Muscle of leg (tissue), 11 donors: ENCODE data around the gene MYH10. TPM values are rescaled to one million over a fixed set of nuclear protein-coding genes. Genes with fewer than 3 reads are reported as not detected.

Experiments
- DNase-seq: peaks from one replicate; pipeline ENCODE4 v3.0.0; 2013
- H3K27ac ChIP-seq: one replicate; pipeline ENCODE4 v1.5.1; 2013; ENCODE audit warnings: mild to moderate bottlenecking, low read length, control low read depth
- H3K27me3 ChIP-seq: one replicate; pipeline ENCODE4 v1.6.1; 2013; ENCODE audit warnings: low read length; ENCODE audit not compliant: control insufficient read depth, insufficient read depth
- H3K36me3 ChIP-seq: one replicate; pipeline ENCODE4 v1.6.1; 2013; ENCODE audit warnings: low read length; ENCODE audit not compliant: control insufficient read depth, insufficient read depth
- H3K4me1 ChIP-seq: one replicate; pipeline ENCODE4 v1.6.1; 2013; ENCODE audit warnings: low read length; ENCODE audit not compliant: control insufficient read depth, insufficient read depth
- H3K4me3 ChIP-seq: one replicate; pipeline ENCODE4 v1.5.1; 2013; ENCODE audit warnings: low read length, control low read depth
- H3K9me3 ChIP-seq: replicated peaks from 2 replicates; pipeline ENCODE4 v1.6.1; 2013; ENCODE audit warnings: low read depth, low read length; ENCODE audit not compliant: control insufficient read depth
- WGBS: methylation state at CpG from one replicate; pipeline ENCODE4 v1.1.5; 2013; ENCODE audit warnings: missing lambda C conversion rate; ENCODE audit not compliant: insufficient coverage; 5-methylcytosine and 5-hydroxymethylcytosine counted together
- polyA plus RNA-seq, 8 donors: library from polyadenylated mRNA; unstranded; fragments of 120-200 nt; gene quantifications; one replicate each; pipeline versions ENCODE4 v1.2.1 to v1.2.3, GENCODE V29; 2013; ENCODE audit warnings: inconsistent platforms in 1 of 8, low replicate concordance in 1 of 8; ENCODE audit not compliant: insufficient read length in 8 of 8, insufficient read depth in 1 of 8
- total RNA-seq: library from RNA; stranded (reverse); fragments of 120-200 nt; gene quantifications from one replicate; pipeline ENCODE4 v1.2.4, GENCODE V29; 2013

MYH10 gene
- total and polyA plus RNA-seq, 9 donors = 44.2 to 92.6 (median 72.6) TPM

GRCh38 chr17:8489841-8490240 is 140.7 kb downstream of the MYH10 start:
- WGBS = no CpG with 5 or more reads among the region's 3 CpGs
- Histone ChIP-seq H3K27me3 (no peaks in the 10 kb centered on the region), H3K4me3 (no peak overlapping the region), H3K36me3 (peaks cover 70% of the 10 kb centered on the region), H3K27ac (no peak overlapping the region), H3K9me3 (peaks cover 2% of the 10 kb centered on the region), H3K4me1 (no peaks in the 10 kb centered on the region)
- DNase-seq = no peak

DNA sequence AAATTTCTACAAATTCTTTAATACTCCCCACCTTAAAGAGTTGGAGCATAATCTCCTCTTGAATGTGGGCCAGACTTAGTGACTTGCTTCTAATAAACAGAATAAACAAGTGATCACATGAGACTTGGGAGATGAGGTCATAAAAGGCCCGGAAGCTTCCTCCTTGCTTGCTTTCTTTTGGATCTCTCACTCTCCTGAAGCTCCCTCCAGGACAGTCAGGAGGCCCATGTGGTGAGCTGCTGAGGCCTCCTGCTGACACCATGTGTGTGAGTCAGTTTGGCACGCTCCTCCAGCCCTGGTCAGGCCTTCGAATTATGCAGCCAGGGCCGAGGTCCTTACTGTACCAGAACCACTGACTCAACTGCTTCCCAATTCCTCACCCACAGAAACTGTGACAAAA is 141.6 kb downstream of the MYH10 start:
- 35% methylated on average over 3 of the region's 4 CpGs for WGBS
- Histone ChIP-seq H3K36me3 (peaks cover 69% of the 10 kb centered on the region), H3K27me3 (no peaks in the 10 kb centered on the region), H3K9me3 (peaks cover 10% of the 10 kb centered on the region), H3K4me3 (no peak overlapping the region), H3K4me1 (no peaks in the 10 kb centered on the region), H3K27ac (no peak overlapping the region)
- peak; percentile 81 for DNase-seq

DNA sequence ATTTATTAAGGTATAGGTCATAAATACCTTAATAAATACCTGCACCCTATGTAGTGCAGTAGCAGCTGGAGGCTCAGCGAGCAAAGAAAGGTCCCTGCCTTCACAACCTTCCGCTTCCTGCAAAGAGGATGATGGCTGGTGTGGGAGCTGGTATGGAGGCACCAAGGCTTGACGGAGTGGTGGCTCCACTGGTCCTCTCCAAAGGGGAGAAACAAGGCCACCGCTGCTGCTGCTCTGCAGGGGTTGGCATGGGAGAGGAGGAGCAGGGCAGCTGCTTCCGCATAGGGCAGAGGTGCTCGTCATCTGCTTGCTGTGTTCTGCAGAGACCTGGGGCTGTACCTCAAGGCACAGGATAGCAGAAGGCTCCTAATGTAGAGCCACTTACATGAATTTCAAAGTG is 142.0 kb downstream of the MYH10 start:
- Histone ChIP-seq H3K4me3 (no peak overlapping the region), H3K27me3 (no peaks in the 10 kb centered on the region), H3K27ac (no peak overlapping the region), H3K9me3 (peaks cover 10% of the 10 kb centered on the region), H3K4me1 (no peaks in the 10 kb centered on the region), H3K36me3 (peaks cover 65% of the 10 kb centered on the region)
- WGBS = 93% methylated on average over 2 of the region's 6 CpGs
- DNase-seq = no peak

DNA sequence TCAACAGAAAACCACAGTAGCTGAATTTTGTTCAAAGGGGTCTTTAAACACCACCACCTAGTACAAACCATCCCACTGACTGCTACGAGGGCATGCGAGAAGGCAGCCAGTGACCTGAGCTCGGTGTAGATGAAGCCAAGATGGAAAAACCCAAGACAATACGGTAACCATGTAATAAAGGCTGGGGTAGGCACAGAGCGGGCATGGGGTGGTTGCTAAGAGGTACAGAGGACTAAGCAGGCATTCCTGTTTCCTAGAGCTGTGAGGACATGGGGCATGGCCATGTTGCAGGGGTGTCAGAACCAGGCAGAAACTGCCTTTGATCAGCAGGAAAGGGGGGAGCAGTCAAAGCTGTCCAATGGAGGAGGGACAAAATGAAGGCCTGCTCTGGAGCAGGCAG is 142.8 kb downstream of the MYH10 start:
- no peak for DNase-seq
- Histone ChIP-seq H3K4me3 (no peak overlapping the region), H3K36me3 (peaks cover 62% of the 10 kb centered on the region), H3K27me3 (no peaks in the 10 kb centered on the region), H3K27ac (no peak overlapping the region), H3K9me3 (peaks cover 10% of the 10 kb centered on the region), H3K4me1 (no peaks in the 10 kb centered on the region)
- WGBS = 100% methylated on average over 3 of the region's 5 CpGs

DNA sequence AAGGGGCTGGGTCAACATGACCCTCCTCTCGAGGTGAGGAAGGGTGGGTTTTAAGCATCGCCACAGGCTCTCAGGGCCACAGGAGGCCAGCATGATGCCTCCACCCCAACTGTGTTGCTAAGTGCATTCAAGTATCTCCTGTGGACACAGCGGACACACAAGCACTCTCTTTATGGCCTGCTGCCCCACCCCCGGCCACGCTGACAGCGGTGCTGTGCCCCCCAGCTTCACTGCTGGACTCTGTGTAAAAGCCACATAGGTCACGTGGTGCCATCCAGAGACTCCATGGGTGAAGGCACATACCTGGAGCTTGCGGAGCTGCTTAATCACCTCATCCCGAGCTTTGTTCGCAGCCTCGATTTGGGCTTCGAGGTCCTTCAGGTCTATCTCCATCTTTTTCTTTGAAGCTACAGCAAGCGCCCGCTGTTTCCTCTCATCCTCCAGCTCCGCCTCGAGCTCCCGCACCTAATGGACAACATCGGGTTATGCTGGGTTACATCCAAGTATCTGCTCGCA is 143.3 kb downstream of the MYH10 start:
- H3K4me3 ChIP-seq = no peak overlapping the region

GRCh38 chr17:8485491-8485890 is 145.0 kb downstream of the MYH10 start:
- no peak for DNase-seq
- H3K9me3 ChIP-seq = peaks cover 10% of the 10 kb centered on the region
- peaks cover 62% of the 10 kb centered on the region for H3K36me3 ChIP-seq
- WGBS = no CpG with 5 or more reads among the region's 1 CpG
- no peak overlapping the region for H3K4me3 ChIP-seq
- H3K4me1 ChIP-seq = no peaks in the 10 kb centered on the region
- no peak overlapping the region for H3K27ac ChIP-seq
- H3K27me3 ChIP-seq = no peaks in the 10 kb centered on the region

More for the DNA sequence above, 143.3 kb downstream of the MYH10 start:
- Histone ChIP-seq H3K27ac (no peak overlapping the region), H3K27me3 (no peaks in the 10 kb centered on the region), H3K4me1 (no peaks in the 10 kb centered on the region), H3K9me3 (peaks cover 10% of the 10 kb centered on the region), H3K36me3 (peaks cover 62% of the 10 kb centered on the region)
- no peak for DNase-seq
- 86% methylated on average over 16 of the region's 19 CpGs for WGBS

- WGBS = no CpG with 5 or more reads among the region's 1 CpG
- Histone ChIP-seq H3K9me3 (peaks cover 10% of the 10 kb centered on the region), H3K4me3 (no peak overlapping the region), H3K36me3 (peaks cover 65% of the 10 kb centered on the region), H3K27me3 (no peaks in the 10 kb centered on the region), H3K27ac (no peak overlapping the region), H3K4me1 (peaks cover 5% of the 10 kb centered on the region)
- DNase-seq = no peak
Measured at GRCh38 chr17:8484465-8484864, 146.1 kb downstream of the MYH10 start.

GRCh38 chr17:8482546-8482945 is 148.0 kb downstream of the MYH10 start:
- peaks cover 10% of the 10 kb centered on the region for H3K9me3 ChIP-seq
- H3K4me3 ChIP-seq = no peak overlapping the region
- peaks cover 71% of the 10 kb centered on the region for H3K36me3 ChIP-seq
- H3K27me3 ChIP-seq = no peaks in the 10 kb centered on the region
- H3K4me1 ChIP-seq = peaks cover 5% of the 10 kb centered on the region
- H3K27ac ChIP-seq = no peak overlapping the region
- no peak for DNase-seq
- 76% methylated on average over 5 of the region's 5 CpGs for WGBS

DNA sequence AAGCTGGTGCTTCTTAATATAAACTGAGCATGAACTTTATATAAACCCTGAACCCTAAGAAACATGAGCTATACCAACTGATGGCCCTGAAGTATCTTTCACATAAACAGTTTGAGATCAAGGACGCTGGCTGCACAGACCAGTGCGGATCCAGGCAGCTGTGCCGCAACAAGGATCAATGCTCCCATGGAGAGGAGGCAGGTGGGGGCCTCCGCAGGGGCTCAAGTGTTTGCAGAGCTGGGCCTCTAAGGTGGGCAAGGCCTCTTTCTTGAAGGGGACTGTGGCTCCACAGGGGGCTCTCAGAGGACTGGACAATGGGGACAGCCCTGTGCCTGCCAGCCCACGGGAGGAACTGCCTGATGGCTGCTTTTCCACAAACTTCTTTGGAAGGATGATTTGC is 148.8 kb downstream of the MYH10 start:
- H3K36me3 ChIP-seq = peaks cover 70% of the 10 kb centered on the region
- WGBS = 90% methylated on average over 5 of the region's 5 CpGs

DNA sequence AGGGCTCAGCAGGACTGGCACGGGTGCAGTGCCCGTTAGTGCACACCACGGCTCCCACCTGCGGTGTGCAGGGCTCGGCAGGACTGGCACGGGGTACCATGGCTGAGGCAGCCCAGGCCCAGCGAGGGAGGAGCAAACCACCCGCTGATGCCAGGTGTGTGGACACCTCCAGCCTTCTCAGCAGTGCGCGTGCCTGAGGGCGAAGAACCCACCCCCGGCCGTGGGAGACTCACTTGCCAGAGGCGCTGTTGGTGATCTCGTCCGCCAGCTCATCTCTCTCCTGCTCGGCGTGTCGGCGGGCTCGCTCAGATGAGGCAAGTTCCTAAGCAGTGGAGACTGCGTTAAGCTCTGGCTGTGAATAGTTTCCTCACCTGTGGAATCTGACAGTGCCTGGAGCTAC is 149.4 kb downstream of the MYH10 start:
- no peak overlapping the region for H3K4me3 ChIP-seq
- peaks cover 10% of the 10 kb centered on the region for H3K9me3 ChIP-seq
- H3K27ac ChIP-seq = no peak overlapping the region
- H3K36me3 ChIP-seq = peaks cover 74% of the 10 kb centered on the region
- peaks cover 5% of the 10 kb centered on the region for H3K4me1 ChIP-seq
- 97% methylated on average over 16 of the region's 22 CpGs for WGBS
- DNase-seq = no peak
- H3K27me3 ChIP-seq = no peaks in the 10 kb centered on the region

More for the DNA sequence above, 148.8 kb downstream of the MYH10 start:
- Histone ChIP-seq H3K4me3 (no peak overlapping the region), H3K27me3 (no peaks in the 10 kb centered on the region), H3K27ac (no peak overlapping the region), H3K4me1 (peaks cover 5% of the 10 kb centered on the region), H3K9me3 (peaks cover 10% of the 10 kb centered on the region)
- DNase-seq = no peak
